ENCODE measurements around the gene STK11IP. TPM values are rescaled to one million over a fixed set of nuclear protein-coding genes. Genes with fewer than 3 reads are reported as not detected.

Gene STK11IP
- total and polyA plus RNA-seq, 4 donors, result 6.1 to 58.2 (median 24.2) TPM

GRCh38 chr2:219626540-219626939, 28.9 kb downstream of the STK11IP start:
- no peak for ATAC-seq (ENCODE audit: low FRiP score)
- intact Hi-C loops (cut with DNase I), result no loop called here
- Histone ChIP-seq H3K9me3 (ENCODE audit: control insufficient read depth, low read length) (no peaks in the 10 kb centered on the region), H3K4me1 (ENCODE audit: control insufficient read depth in 1 of 2, insufficient read depth in 2 of 2, low read length in 2 of 2) (no peaks in the 10 kb centered on the region), H3K27me3 (ENCODE audit: control insufficient read depth in 1 of 2, insufficient read depth in 2 of 2, low read length in 1 of 2) (no peaks in the 10 kb centered on the region), H3K4me3 (ENCODE audit: low read length in 2 of 2) (no peak overlapping the region), H3K36me3 (ENCODE audit: control insufficient read depth in 1 of 2, insufficient read depth in 2 of 2, low read length in 1 of 2) (no peaks in the 10 kb centered on the region), H3K27ac (ENCODE audit: low read depth in 1 of 2, low read length in 2 of 2) (no peak overlapping the region)
- 85 to 87% methylated on average over 8 of the region's 8 CpGs for WGBS, 2 donors
- DNase-seq, result no peak

- WGBS, 2 donors, result 4 to 10% methylated on average over 37 to 103 of the region's 103 CpGs
- H3K27ac ChIP-seq (ENCODE audit: low read depth in 1 of 2, low read length in 2 of 2), result no peak within 1 kb of the TSS
Measured at GRCh38 chr2:219627103-219628100, 29.7 kb downstream of the STK11IP start, which contains the start of gene SLC4A3. TSS of gene SLC4A3 (plus strand) at chr2:219627630. CDS start at chr2:219627993, 363 bp downstream.

GRCh38 chr2:219628235-219628985, 30.8 kb downstream of the STK11IP start:
- WGBS, 2 donors, result 89 to 91% methylated on average over 25 to 26 of the region's 26 CpGs
- Histone ChIP-seq H3K27ac (ENCODE audit: low read depth in 1 of 2, low read length in 2 of 2) (no peak overlapping the region), H3K9me3 (ENCODE audit: control insufficient read depth, low read length) (no peaks in the 10 kb centered on the region), H3K4me3 (ENCODE audit: low read length in 2 of 2) (no peak overlapping the region), H3K36me3 (ENCODE audit: control insufficient read depth in 1 of 2, insufficient read depth in 2 of 2, low read length in 1 of 2) (no peaks in the 10 kb centered on the region), H3K27me3 (ENCODE audit: control insufficient read depth in 1 of 2, insufficient read depth in 2 of 2, low read length in 1 of 2) (no peaks in the 10 kb centered on the region), H3K4me1 (ENCODE audit: control insufficient read depth in 1 of 2, insufficient read depth in 2 of 2, low read length in 2 of 2) (no peaks in the 10 kb centered on the region)
- DNase-seq (peak in 1 of 2 donors; percentile 71), ATAC-seq (ENCODE audit: low FRiP score) (no peak)
- intact Hi-C loops (cut with DNase I), result no loop called here

More at GRCh38 chr2:219627103-219628100, 29.7 kb downstream of the STK11IP start, which contains the start of gene SLC4A3:
- intact Hi-C loops (cut with DNase I), result no loop called here
- Histone ChIP-seq H3K4me3 (ENCODE audit: low read length in 2 of 2) (peak within 1 kb of the TSS; percentile 5 to 41), H3K9me3 (ENCODE audit: control insufficient read depth, low read length) (no peaks in the 10 kb centered on the region), H3K36me3 (ENCODE audit: control insufficient read depth in 1 of 2, insufficient read depth in 2 of 2, low read length in 1 of 2) (no peaks in the 10 kb centered on the region), H3K27me3 (ENCODE audit: control insufficient read depth in 1 of 2, insufficient read depth in 2 of 2, low read length in 1 of 2) (no peaks in the 10 kb centered on the region), H3K4me1 (ENCODE audit: control insufficient read depth in 1 of 2, insufficient read depth in 2 of 2, low read length in 2 of 2) (no peaks in the 10 kb centered on the region)
- DNase-seq (peak in 1 of 2 donors; percentile 76), ATAC-seq (ENCODE audit: low FRiP score) (no peak)

GRCh38 chr2:219628986-219629901, 31.6 kb downstream of the STK11IP start:
- Histone ChIP-seq H3K27ac (ENCODE audit: low read depth in 1 of 2, low read length in 2 of 2) (no peak overlapping the region), H3K36me3 (ENCODE audit: control insufficient read depth in 1 of 2, insufficient read depth in 2 of 2, low read length in 1 of 2) (no peaks in the 10 kb centered on the region), H3K9me3 (ENCODE audit: control insufficient read depth, low read length) (no peaks in the 10 kb centered on the region), H3K4me3 (ENCODE audit: low read length in 2 of 2) (no peak overlapping the region), H3K27me3 (ENCODE audit: control insufficient read depth in 1 of 2, insufficient read depth in 2 of 2, low read length in 1 of 2) (no peaks in the 10 kb centered on the region), H3K4me1 (ENCODE audit: control insufficient read depth in 1 of 2, insufficient read depth in 2 of 2, low read length in 2 of 2) (no peaks in the 10 kb centered on the region)
- 91 to 93% methylated on average over 13 to 16 of the region's 16 CpGs for WGBS, 2 donors
- intact Hi-C loops (cut with DNase I), result no loop called here
- ATAC-seq (ENCODE audit: low FRiP score) (no peak), DNase-seq (peak in 1 of 2 donors; percentile 54)

- no peak overlapping the region for H3K27ac ChIP-seq (ENCODE audit: low read depth in 1 of 2, low read length in 2 of 2)
- no peaks in the 10 kb centered on the region for H3K36me3 ChIP-seq (ENCODE audit: control insufficient read depth in 1 of 2, insufficient read depth in 2 of 2, low read length in 1 of 2)
- ATAC-seq (ENCODE audit: low FRiP score) (no peak), DNase-seq (peak in 1 of 2 donors; percentile 69)
- H3K27me3 ChIP-seq (ENCODE audit: control insufficient read depth in 1 of 2, insufficient read depth in 2 of 2, low read length in 1 of 2), result no peaks in the 10 kb centered on the region
- H3K9me3 ChIP-seq (ENCODE audit: control insufficient read depth, low read length), result no peaks in the 10 kb centered on the region
- no peaks in the 10 kb centered on the region for H3K4me1 ChIP-seq (ENCODE audit: control insufficient read depth in 1 of 2, insufficient read depth in 2 of 2, low read length in 2 of 2)
- 90% methylated on average over 20 of the region's 20 CpGs for WGBS, 2 donors
- no peak overlapping the region for H3K4me3 ChIP-seq (ENCODE audit: low read length in 2 of 2)
- intact Hi-C loops (cut with DNase I), result no loop called here
Measured at GRCh38 chr2:219629976-219630695, 32.5 kb downstream of the STK11IP start.

- no peak for ATAC-seq (ENCODE audit: low FRiP score)
- Histone ChIP-seq H3K4me3 (ENCODE audit: low read length in 2 of 2) (no peak overlapping the region), H3K27me3 (ENCODE audit: control insufficient read depth in 1 of 2, insufficient read depth in 2 of 2, low read length in 1 of 2) (no peaks in the 10 kb centered on the region), H3K9me3 (ENCODE audit: control insufficient read depth, low read length) (no peaks in the 10 kb centered on the region), H3K36me3 (ENCODE audit: control insufficient read depth in 1 of 2, insufficient read depth in 2 of 2, low read length in 1 of 2) (no peaks in the 10 kb centered on the region), H3K27ac (ENCODE audit: low read depth in 1 of 2, low read length in 2 of 2) (no peak overlapping the region), H3K4me1 (ENCODE audit: control insufficient read depth in 1 of 2, insufficient read depth in 2 of 2, low read length in 2 of 2) (no peaks in the 10 kb centered on the region)
- 84% methylated on average over 17 of the region's 17 CpGs for WGBS, 2 donors
- peak in 1 of 2 donors; percentile 70 for DNase-seq
- intact Hi-C loops (cut with DNase I), result no loop called here
Measured at GRCh38 chr2:219630770-219631405, 33.2 kb downstream of the STK11IP start.

- no peak overlapping the region for H3K4me3 ChIP-seq (ENCODE audit: low read length in 2 of 2)
- ATAC-seq (ENCODE audit: low FRiP score) (no peak), DNase-seq (peak in 1 of 2 donors; percentile 38)
- intact Hi-C loops (cut with DNase I), result no loop called here
- 94 to 97% methylated on average over 9 of the region's 9 CpGs for WGBS, 2 donors
- no peak overlapping the region for H3K27ac ChIP-seq (ENCODE audit: low read depth in 1 of 2, low read length in 2 of 2)
- no peaks in the 10 kb centered on the region for H3K9me3 ChIP-seq (ENCODE audit: control insufficient read depth, low read length)
- no peaks in the 10 kb centered on the region for H3K27me3 ChIP-seq (ENCODE audit: control insufficient read depth in 1 of 2, insufficient read depth in 2 of 2, low read length in 1 of 2)
- H3K4me1 ChIP-seq (ENCODE audit: control insufficient read depth in 1 of 2, insufficient read depth in 2 of 2, low read length in 2 of 2), result no peaks in the 10 kb centered on the region
- H3K36me3 ChIP-seq (ENCODE audit: control insufficient read depth in 1 of 2, insufficient read depth in 2 of 2, low read length in 1 of 2), result no peaks in the 10 kb centered on the region
Measured at GRCh38 chr2:219631406-219631891, 33.8 kb downstream of the STK11IP start.
